HG03097 (cell line): Measurements from ENCODE around the gene MAK.
"Not testable (repeated sequence)": the region's sequence is repeated elsewhere in the genome, so short reads cannot be mapped to it uniquely, and the experiment has no call there.

Experiments used
- ATAC-seq: cut with Tn5 transposase; IDR thresholded peaks from one replicate; pipeline ENCODE4 v1.9.1; 2021; ENCODE audit not compliant: unreplicated experiment, low FRiP score

Gene MAK

DNA sequence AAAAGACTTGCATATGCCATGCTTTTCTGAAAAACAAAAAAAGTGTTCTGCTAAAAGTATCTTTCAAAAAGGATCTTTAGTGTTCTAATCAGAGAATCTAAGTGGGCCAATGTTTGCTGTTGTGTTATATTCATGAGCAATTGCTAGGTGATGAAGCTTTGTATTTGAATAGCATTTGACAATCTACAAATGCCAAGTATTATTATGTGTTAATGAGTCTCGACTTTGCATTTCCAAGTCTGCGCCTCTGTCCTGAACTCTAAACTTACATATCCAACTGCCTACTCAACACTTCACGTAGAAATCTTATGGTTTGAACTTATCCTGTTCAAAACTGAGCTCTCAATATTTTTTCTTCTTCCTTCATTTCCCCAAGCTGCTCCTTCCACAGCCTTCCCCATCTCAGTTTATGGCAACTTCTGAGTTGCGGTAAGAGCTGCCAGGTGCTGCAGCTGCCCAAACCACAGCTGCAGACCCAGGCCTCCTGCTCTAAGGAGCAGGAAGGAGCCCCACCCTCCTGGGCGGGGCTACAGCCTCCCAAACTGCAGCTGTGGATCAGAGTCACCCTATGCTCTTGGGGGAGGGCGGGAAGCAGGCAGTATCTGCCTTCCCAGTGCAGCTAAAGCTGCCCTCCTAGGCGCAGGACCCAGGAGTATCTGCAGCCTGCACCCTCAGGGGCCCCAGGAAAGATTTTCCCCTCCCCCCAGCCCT lies 16.7 kb upstream of the MAK start:
- ATAC-seq: no peak

DNA sequence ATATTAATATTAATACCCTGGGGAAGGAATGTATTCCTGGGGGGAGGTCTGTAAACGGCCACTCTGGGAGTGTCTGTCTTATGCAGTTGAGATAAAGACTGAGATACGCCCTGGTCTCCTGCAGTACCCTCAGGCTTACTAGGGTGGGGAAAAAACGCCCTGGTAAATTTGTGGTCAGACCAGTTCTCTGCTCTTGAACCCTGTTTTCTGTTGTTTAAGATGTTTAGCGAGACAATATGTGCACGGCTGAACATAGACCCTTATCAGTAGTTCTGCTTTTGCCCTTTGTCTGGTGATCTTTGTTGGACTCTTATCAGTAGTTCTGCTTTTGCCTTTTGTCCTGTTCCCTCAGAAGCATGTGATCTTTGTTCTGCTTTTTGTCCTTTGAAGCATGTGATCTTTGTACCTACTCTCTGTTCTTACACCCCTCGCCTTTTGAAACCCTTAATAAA lies 15.5 kb upstream of the MAK start:
- not testable (repeated sequence) for ATAC-seq

DNA sequence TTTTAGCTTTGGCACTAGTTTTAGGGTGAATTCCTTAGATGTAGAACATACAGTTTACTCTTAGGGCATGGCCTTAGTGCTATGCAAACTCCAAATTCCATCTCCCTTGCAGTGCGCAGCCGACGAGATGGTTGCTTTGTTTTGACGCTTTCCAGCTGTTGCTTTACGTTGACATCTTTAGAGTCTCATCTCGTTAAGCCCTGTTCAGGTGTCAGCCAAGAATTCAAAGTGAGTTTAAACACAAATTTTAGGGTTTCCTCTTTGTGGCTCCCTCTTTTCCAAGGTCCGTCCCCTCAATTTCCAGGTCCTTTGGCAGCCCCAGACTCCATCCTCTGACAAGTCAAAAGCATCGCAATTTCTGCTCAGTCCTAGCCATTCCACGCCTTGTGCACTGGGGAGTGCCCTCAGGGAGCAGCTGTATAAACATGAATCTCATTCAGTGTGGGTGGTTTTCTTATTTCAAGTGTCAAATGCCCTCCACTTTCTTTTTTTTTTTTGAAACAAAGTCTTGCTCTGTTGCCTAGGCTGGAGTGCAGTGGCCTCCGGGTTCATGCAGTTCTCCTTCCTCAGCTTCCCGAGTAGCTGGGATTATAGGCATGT lies 14.1 kb upstream of the MAK start:
- ATAC-seq: no peak

DNA sequence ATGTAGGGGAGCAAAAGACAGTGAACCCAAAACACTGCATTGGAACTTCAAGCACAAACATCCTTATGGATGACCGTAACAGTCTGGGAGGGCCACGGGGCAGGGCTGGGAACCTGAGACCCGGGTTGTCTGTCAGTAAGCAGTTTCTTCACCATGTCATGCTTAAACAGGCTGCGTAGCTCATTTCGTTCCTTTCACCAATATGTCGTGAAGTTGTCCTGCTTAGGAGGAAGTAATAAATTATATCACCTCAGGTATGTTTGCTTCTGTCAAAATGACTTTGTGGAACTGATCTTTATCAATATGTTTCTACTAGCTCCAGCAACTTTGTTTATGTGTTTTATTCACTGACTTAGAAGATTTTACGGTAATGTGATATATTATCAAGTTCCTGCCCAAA lies 12.4 kb upstream of the MAK start:
- ATAC-seq: no peak

DNA sequence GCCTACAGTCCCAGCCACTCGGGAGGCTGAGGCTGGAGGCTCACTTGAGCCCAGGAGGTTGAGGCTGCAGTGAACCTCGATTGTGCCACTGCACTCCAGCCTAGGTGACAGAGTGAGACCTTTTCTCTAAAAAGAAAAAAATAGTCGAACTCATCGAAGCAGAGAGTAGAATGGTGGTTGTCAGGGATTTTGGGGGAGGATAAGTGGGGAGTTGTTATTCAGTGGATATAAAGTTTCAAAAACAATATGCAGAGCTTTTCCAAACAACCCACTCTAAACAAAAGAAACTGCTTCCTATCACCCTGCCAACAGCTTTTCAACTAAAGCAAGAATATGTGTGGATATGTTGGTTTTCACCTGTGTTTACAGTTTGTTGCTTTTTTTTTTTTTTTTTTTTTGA lies 11.6 kb upstream of the MAK start:
- no peak for ATAC-seq

DNA sequence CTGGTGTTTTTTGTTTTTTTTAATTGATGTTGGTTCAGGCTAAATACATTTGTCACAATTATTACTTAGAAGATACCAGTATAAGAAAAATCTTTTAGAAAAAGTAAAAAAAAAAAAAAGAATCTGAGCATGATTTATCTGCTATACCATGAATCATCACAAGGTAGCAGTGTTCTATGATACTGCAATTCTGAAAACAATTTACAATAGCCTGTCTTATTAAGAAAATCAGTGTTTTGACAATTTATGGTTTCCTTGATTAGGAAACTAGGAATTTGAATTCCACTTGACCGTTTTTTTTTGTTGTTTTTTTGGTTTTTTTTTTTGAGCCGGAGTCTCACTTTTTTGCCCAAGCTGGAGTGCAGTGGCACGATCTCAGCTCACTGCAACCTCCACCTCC lies 9.3 kb upstream of the MAK start:
- no peak for ATAC-seq

DNA sequence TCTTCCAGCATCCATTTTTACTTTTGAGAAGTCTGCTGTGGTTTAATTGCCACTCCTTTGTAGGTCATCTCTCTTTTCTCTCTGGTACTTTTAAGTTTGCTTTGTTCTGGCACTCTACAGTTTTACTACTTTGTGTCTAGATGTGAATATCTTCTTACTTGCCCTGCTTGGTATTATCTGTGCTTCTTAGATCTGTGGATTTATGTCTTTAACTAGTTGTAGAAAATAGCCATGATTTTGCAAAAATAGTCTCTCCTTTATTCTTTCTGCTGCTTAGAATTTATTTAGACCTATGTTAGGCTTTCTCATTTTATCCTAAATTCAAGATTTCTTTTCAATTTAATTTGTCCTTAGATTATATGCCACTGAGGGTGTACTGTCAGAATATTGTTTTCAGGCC lies 5.2 kb upstream of the MAK start:
- ATAC-seq: no peak

DNA sequence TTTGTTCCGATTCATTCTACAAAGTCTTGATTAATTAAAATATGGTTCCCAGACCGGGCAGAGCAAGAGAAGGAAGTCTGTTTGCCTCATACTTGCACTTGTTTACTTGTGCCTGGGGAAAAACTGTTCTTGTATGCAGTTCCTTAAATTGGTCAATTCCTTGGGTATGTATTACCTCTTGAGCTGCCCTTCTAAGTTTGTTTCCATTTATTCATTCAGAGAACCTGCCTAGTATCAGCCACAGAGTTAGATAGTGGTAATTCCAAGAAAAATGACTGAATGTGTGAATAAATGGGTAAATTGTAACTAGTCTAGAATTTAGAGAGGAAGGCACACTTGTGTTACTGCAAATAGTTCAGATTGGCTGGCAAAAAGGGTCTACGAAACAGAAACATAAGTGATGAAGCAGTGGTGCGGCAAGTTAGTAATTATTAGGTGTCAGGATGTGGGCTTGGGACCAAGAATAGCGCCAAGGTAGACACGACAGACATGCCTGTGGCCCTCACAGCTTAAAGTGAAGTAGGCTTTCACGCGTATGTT lies 525 bp upstream of the MAK start:
- ATAC-seq: peak; percentile 73

DNA sequence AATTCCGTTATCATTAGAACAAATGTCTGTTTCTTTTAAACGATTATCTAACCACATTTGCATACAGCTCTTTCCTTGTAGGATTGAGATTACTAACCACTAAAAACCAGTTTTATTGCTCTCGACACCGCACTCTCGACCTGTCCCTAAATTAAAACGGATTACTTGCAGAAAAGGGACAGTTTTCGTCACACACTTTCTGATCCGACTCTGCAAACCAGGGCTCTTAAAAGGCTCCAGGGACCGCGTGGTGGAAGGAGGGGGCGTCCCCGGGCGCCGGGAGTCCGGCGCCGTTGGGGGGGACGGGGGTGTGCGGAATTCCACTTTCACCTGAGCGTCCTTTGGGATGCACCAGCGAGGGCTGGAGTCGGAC lies 731 bp downstream of the MAK start:
- ATAC-seq: no peak

DNA sequence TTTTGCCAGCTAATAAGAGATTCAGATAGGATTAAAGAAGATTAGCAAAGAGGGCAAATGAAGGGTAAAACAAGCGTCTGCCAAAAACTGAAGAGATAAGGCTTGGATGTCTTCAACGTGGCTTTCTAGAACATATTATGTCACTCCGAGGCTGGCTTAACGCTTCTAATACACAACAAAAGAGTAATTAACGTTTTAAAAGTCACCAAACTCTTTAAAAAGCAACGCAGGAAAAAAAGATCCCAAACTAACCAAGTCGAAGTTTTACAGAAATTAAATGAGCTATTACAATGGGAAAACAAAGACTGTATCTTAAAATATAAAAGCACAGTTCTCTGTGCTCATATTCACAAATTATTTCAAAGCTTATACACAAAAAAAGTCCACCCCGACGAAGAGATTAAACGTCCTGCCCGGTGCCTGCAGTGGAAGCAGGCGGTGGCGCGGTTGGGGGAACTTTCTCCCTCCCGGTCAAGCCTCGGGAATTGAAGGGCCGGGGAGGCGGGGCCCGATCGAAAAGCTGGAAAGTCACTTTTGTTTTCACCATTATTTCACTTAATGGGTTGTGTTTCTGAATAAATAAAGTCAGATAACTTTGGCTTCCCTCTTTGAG lies 1.2 kb downstream of the MAK start:
- no peak for ATAC-seq

DNA sequence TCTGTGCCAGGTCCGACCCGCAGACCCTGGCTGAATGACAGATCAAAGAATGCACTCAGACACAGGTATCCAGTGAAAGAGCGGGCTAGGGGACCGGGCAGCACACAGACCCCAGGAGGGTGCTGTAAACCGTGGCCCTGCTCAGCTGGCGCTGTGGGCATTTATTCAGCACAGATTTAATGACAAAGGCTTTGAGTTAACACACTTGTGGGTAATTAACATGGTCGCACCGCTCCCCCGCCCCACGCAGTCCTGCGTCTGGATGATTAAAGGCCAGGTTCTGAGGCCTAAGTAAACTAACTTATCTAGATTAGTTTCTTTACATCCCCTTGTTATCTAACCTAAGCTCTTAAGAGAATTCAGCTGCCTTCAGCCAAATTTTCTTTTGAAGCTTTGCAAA lies 3.5 kb downstream of the MAK start:
- no peak for ATAC-seq

DNA sequence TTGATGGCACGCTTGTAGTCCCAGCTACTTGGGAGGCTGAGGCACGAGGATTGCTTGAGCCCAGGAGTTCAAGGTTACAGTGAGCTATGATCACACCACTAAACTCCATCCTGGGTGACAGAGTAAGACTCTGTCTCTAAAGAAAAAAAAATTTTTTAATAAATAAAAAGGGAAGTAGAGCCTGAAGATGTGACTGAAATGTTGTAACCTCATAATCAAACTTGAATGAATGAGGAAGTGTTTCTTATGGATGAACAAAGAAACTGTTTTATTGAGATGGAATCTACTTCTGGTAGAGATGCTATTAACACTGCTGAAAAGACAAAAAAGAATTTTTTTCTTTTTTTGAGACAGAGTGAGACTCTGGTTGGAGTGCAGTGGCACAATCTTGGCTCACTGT lies 6.7 kb downstream of the MAK start:
- ATAC-seq: no peak

DNA sequence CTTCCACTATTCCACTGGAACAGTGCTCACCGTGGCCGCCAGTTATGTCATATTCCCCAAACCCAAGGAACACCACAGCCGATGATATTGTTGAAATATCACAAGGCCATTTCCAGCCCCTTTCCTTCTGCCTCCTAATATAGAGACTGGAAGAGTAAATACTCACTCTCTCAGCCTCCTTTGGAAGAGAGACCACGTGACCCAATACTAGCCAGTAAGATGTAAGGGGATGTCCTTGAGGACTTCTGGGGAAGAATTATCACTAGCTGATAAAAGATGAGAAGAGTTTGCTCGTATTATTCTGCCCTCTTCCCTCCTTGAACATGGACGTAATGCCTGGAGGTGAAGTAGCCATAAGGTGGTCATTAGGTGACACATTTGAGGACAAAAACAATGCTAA lies 13.5 kb downstream of the MAK start:
- no peak for ATAC-seq

DNA sequence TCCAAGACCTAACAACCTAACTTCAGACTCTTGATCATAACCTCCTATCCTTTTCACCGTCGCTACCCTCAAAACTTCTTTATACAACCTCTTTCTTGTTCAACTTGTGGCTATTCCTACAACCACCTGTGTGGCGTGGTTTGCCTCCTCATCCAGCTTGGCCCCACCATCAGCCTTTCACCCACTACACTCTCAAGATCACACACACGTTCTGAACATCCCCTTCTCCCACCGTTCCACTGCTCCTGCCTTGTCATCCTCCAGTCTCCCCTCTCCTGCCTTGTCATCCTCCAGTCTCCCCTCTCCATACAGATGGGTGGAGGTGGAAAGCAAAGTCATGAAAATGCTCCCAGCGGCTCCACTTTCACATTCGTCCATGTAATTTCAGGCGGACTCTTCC lies 14.0 kb downstream of the MAK start:
- ATAC-seq: no peak

DNA sequence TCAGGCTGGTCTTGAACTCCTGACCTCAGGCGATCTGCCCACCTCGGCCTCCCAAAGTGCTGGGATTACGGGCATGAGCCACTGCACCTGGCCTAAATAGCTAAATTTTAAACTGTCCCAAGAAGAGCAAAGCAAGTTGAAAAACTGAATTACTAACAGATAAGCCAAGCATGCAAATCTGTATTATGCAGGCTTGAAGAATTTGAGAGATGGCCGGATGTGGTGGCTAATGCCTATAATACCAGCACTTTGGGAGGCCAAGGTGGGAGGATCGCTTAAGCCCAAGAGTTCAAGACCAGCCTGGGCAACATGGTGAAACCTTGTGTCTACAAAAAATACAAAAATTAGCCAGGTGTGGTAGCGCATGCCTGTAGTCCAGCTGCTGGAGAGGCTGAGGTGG lies 24.2 kb downstream of the MAK start:
- not testable (repeated sequence) for ATAC-seq

DNA sequence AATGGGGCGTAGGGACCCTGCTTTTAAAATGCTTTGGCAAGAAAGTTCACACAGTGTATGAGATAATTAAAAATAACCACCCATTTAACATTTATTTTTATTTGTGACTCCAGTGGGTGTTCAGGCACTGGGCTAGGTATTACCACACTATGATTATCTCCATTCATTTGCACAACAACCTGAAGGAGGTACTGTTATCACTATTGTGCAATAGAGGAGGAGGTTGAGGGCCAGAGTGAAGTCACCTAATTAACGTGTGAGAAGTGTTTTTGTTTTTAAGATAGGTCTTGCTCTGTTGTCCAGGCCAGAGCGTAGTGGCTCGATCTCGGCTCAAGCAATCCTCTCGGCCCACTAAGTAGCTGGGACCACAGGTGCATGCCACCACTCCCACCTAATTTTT lies 29.2 kb downstream of the MAK start:
- no peak for ATAC-seq

DNA sequence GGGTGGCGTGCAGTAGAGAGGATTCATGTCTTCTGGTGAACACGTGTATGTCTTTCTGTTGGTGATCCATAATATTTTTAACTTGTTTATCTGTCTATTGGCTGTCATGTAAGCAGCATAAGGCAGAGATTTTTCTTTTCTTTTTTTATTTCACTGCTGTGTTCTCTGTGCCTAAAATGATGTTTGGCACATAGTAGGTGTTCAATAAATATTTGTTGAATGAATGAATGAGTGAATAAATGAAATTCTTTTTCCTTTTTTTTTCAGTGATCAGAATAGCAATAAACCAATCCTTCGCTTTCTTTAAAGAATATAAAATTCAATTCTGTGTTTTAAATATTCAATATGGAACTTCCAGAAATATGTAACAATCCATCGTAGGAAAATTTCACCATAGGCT lies 30.0 kb downstream of the MAK start:
- ATAC-seq: no peak

DNA sequence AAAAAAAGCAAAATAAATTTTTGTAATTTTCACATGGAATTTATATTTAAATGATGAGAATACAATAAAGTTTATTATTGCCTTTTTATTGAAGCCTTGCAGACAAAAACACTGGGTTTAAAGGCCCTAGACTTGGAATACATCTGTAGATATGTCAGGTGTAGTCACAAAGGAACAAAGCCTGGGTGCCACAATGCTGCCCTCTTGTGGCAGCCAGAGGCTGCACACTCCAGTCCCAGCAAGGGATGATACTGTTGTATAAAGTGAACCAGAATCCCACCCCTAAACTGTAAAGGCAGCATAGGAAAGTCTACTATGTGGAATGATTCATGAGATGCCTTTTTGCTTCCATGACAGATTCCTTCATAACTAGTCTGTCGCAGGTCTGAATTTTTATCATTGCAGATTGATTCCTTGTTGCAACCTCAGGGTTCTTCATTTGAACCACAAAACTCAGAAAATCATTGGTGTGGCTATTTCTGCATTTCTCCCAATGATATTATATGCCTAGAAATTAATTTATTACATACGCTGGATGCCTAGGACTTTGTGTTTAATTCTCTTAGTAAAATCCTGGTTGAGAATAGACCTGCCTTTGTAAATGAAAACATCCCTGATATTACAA lies 37.0 kb downstream of the MAK start:
- peak; percentile 79 for ATAC-seq

DNA sequence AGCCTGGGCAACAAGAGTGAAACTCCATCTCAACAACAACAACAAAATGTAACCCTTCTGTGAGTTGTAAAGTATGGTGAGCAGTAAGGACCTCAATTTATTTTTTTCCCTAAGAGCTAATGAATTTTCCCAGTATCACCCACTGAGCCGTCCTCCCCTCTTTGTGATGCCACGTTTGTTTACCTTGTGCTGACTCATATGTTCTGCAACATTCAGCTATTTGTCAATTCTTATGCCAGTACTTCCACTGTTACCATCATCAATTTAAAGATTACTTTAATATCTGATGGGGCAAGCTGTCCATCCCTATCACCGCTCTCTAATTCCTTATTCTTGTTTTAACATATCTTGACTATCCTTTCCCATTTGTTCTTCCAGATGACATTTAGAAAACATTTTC lies 37.5 kb downstream of the MAK start:
- no peak for ATAC-seq

DNA sequence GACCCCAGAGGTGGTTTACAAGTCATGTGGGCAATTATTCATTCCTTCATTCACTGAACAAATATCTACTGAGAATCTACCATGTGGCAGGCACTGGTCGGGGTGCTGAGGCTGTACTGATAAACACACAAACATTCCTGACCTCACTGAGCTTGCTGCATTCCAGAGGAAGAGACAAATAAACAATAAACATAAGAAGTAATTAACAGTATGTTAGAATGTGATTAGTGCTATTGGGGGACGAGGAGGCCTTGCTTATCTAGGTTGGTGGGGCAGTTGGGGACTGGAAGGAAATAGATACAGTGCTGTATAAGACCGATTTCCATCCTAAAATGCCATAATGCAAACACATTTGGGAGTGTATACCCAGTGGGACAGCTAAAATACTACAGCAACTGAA lies 44.1 kb downstream of the MAK start:
- no peak for ATAC-seq

DNA sequence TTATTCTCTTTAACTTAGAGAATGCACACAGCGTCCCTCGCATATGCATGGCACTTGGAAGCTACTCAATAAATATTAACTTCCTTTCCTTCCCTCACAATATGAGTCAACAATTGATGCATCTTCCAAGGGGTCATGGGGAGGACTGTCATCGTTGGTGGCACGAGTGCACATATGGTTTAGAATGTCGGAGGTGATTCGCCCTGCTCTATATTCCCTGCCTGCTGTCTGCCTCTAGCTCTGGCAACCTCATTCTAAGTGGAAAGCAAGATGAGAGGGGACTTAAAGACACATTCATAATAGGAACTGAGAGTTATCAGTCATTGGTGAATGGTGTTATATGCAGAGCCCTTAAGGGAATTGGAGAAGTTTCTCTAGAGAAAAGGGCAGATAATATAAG lies 44.6 kb downstream of the MAK start:
- no peak for ATAC-seq

DNA sequence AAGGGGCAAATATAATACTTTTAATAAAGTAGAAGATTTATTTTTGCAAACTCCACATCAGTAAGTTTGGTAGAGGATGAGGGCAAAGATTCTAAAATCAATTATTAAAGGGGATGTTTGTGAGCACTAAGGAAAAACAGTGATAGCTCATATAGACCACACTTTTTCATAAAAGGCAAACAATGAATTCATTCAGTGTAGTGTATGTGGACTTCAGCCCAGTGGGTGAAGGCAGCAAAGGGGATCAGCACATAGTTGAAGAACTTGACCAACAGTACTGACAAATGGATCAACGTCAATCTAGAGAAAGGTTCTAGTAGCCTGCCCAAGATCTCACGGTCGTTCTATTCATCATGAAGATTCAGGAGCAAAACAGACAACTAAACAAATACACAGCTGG lies 45.3 kb downstream of the MAK start:
- ATAC-seq: no peak
